Kasumi-1 (cell line): ENCODE results near the gene WSB2.

Experiments
- DNase-seq, 2 experiments: peaks; one replicate each; lab custom pipeline; 2025; lab: John Stamatoyannopoulos, UW

The WSB2 gene

GRCh38 chr12:117994551-117995438, 66.2 kb downstream of the WSB2 start:
- DNase-seq = no peak

- DNase-seq = no peak
Observed at GRCh38 chr12:117986705-117987469, 74.1 kb downstream of the WSB2 start.

DNA sequence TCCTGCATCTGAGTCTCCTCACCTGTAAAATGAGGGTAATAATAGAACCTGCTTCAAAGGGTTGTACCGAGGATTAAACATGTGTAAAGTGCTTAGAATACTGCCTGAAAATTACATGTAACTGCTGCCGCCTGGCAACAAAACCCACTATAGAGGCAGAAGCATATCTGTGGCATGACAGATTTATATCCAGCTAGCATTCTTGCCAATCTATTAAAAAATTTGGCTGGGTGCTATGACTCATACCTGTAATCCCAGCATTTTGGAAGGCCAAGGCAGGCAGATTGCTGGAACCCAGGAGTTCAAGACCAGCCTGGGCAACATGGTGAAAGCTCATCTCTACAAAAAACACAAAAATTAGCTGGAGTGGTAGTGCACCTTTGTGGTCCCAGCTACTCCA, 75.8 kb downstream of the WSB2 start:
- no peak for DNase-seq
